Neural cell (in vitro differentiated cells): ENCODE results near the gene RHOT1.

Experiments used
- CTCF ChIP-seq: fragments of 450-650 bp; IDR thresholded peaks from 2 replicates; pipeline ENCODE4 v1.5.1; 2014; ENCODE audit warnings: antibody characterized with exemption, mild to moderate bottlenecking, moderate library complexity; ENCODE audit not compliant: poor library complexity, severe bottlenecking
- EZH2 ChIP-seq: fragments of 200-600, 300-800 bp; shearing (Covaris generic), sonication (generic); IDR thresholded peaks from 2 replicates; pipeline ENCODE4 v1.6.1; 2014; ENCODE audit warnings: antibody characterized with exemption, low read length, borderline replicate concordance, mild to moderate bottlenecking; ENCODE audit not compliant: insufficient read depth, poor library complexity, severe bottlenecking
- POLR2AphosphoS5 ChIP-seq: IDR thresholded peaks from 2 replicates; pipeline ENCODE4 v1.6.1; 2012

- TF ChIP-seq POLR2AphosphoS5 (no peak), CTCF (no peak), EZH2 (no peak)
Measured at GRCh38 chr17:32268734-32269288, 126.5 kb downstream of the RHOT1 start.
